T47D (cell line): ENCODE measurements around the gene TANGO2.
"Not testable (repeated sequence)": the region's sequence is repeated elsewhere in the genome, so short reads cannot be mapped to it uniquely, and the experiment has no call there.

Source experiments
- DNase-seq, 2 experiments: peaks; one replicate each; pipeline versions ENCODE4 v3.0.0 to v3.0.0-alpha.2; 2011 to 2012; ENCODE audit warnings: low read depth in 1 of 2, low spot score in 1 of 2
- JUND ChIP-seq: IDR thresholded peaks from 2 replicates; pipeline ENCODE4 v1.6.1; 2012; ENCODE audit warnings: low read depth
- in situ Hi-C: cut with HindIII; loops from 2 replicates; pipeline ENCODE4 v1.10.0; 2016; ENCODE audit warnings: low sequenced_read_pairs, low pct_unique_long_range_greater_than_20kb

The TANGO2 gene

DNA sequence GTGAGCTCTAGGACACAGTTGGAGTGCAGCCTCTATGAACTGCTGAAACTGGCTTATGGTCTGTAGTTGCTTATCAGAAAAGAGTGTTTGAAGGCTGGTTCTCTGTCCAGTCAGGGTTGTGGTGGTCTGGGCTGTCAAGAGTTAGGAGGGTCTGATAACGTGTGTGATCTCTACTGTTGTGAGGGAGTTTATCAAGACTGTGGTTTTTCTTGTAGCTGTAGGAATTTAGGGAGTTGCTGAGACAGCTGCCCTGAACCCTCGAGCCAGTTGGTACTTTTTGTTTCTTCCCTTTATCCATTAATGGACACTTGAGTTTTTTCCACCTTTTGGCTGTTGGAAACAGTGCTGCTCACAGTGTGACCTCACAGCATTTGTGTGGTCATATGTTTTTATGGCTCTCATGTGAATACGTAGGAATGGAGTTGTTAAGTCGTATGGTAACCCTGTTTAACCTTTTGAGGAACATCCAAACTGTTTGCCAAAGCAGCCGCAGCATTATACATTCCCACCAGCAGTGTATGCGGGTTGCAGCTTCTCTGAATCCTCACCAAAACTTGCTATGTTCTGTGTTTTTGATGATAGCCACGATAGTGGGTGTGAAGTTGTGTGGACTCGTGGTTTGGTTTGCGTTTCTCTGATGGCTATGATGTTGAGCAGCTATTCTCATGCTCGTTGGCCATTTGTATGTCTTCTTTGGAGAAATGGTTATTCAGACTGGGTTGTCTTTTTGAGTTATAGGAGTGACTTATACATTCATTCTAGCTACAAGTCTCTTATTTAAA, 38.3 kb downstream of the TANGO2 start:
- DNase-seq, result no peak
- in situ Hi-C loops, result no loop called here
- no peak for TF ChIP-seq JUND

DNA sequence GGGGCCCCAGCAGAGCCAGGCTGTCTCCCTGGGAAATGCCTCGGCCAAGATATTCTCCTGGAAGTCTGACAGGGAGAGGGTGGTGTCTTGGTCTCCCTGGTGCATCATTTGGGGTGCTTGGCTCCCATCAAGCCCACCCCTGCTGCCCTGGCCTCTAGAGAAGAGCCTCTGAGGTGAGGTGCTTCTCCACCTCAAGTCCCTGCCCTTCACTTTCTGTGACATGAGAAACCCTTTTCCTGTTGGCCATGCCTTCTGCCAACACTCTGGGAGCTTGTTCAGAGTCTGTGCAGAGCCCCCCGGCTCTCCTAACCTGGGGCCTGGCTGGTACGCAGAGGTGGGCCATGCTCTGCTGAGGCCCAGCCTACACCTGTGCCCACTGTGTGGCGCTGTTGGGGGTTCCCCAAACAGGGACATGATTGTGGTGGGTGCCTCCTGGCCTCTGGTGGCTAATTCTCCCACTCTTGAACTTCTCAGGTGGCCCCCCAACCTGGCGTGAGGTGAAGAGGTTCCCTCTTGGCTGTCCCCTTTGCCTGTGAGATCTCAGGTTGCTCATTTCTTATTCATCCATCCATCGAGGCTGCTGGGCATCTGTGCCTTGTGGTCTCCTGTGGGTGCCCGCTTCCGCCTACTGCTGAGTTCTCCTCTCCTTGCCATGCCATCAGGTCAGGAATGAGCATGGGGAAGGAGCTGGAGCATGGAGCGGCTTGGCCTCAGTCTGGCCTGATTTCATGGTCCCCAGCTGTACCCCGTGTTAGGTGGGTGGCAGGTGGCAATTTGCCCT, 40.0 kb downstream of the TANGO2 start:
- in situ Hi-C loops, result no loop called here
- DNase-seq, result no peak
- no peak for TF ChIP-seq JUND

DNA sequence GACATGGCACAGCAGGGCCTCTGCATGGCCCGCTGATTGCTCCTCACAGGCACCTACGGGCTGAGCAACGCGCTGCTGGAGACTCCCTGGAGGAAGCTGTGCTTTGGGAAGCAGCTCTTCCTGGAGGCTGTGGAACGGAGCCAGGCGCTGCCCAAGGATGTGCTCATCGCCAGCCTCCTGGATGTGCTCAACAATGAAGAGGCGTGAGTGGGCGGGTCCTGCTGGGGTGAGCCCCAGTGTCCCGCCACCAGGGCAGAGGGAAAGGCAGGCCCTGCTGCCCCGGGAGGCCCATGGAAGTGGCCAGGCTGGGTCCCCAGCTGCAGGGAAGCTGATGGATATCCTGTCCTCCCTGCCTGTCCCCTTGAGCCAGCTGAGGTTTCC, 40.6 kb downstream of the TANGO2 start:
- DNase-seq, result no peak
- TF ChIP-seq JUND, result no peak
- in situ Hi-C loops, result no loop called here

DNA sequence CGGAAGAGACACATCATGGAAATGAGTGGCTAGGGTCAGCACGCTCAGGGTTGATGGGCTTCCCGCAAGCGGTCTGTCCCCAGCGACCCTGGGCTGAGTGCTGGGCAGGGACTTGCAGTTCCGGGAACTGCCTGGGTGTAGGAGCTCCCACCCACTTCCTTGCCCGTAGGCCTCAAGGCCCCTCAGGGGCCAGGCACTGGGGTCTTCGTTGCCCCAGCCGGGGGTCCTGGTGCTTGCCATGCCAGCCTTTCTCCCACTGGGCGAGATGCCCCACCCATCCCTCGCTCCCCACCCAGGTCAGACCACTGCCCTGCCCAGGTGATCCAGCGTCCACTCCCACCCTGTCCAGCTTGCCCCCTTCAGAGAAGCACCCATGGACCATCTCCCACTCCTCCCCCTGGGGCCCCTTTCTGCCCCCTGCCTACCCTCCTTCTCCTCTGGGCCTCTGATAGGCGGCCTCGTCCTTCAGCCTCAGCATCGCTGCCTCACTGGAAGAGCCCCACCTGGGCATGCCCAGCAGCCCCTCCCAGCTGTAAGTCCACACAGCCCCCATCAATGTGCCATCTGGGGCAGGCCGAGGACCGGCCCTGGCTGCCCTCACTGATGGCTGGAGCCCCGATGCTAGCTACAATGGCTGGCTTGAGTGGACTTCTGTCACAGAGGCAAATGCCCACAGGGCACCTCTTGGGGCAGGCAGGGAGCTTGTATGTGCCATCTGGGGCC, 41.3 kb downstream of the TANGO2 start:
- DNase-seq, result no peak
- TF ChIP-seq JUND, result no peak
- in situ Hi-C loops, result no loop called here

DNA sequence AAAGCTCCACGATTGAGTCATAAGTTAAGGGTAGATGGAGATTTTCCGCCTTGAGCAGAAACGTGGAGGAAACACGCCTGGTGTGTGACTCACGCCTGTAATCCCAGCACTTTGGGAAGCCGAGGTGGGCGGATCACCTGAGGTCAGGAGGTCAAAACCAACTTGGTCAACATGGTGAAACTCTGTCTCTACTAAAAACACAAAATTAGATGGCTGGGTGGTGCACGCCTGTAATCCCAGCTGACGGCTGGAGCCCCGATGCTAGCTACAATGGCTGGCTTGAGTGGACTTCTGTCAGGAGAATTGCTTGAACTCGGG, 41.8 kb downstream of the TANGO2 start:
- in situ Hi-C loops, result no loop called here
- DNase-seq, result no peak
- TF ChIP-seq JUND, result no peak

DNA sequence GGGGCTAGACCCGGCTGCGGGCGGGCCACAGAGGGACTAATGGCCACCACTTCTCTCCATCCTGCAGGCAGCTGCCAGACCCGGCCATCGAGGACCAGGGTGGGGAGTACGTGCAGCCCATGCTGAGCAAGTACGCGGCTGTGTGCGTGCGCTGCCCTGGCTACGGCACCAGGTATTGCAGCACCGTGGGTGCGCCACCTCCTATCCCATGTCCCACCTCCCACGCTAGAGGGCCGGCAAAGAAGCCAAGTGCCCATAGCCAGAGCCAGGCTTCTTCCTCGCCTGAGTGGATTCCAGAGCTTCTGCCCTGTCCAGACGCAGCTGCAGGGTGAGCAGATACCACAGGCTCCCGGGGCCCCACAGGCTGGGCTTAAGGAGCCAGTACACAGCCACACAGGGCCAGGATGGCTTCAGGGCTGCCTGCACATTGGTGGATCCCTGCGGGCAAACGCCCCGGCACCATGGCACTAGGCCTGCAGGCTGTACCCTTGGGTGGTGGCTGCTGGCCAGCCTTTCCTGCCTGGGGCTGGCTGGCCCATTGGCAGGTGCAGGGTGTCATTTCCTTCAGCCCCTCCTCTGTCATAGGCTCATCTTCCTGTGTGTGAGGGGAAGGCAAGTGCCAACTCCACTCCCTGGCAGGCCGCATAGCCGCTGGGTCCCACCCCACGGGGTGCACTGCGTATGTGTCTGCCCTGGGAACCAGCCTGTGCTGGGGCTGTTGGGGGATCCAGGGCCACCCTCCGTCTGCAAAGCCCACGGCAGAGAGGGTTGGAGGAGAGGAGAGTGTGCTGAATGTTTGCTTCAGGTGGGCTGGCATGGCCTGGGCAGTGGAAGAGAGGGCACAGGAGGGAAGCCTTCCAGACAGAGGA, 42.6 kb downstream of the TANGO2 start:
- no peak for DNase-seq
- TF ChIP-seq JUND, result no peak
- in situ Hi-C loops, result no loop called here

DNA sequence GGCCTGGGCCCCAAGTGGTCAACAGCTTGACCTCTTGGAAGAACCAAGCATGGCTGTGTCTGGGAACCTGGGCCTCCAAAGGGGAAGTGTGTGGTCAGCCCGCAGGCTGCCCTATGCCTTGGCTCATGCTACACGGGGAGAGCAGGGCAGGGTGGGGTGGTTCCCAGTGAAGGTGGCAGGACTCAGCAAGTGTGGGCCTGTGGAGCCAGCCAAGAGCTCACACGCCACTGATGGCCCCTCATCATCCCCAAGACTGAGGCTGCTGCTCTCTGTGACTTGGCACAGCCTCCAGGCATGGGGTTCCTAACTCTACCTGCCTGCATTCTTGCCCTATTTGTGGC, 43.2 kb downstream of the TANGO2 start:
- TF ChIP-seq JUND, result no peak
- in situ Hi-C loops, result no loop called here

DNA sequence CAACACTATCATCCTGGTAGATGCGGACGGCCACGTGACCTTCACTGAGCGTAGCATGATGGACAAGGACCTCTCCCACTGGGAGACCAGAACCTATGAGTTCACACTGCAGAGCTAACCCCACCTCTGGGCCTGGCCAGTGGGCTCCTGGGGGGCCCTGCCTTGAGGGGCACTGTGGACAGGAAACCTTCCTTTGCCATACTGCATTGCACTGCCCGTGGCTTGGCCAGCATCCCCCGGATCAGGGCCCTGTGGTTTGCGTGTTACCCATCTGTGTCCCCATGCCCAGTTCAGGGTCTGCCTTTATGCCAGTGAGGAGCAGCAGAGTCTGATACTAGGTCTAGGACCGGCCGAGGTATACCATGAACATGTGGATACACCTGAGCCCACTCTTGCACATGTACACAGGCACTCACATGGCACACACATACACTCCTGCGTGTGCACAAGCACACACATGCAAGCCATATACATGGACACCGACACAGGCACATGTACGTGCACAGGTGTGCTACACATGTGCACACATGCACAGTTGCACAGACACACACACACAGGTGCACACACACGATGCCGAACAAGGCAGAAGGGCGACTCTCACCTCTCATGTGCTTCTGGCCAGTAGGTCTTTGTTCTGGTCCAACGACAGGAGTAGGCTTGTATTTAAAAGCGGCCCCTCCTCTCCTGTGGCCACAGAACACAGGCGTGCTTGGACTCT, 43.8 kb downstream of the TANGO2 start:
- TF ChIP-seq JUND, result no peak
- in situ Hi-C loops, result no loop called here
- no peak for DNase-seq

More for the DNA sequence above, 43.2 kb downstream of the TANGO2 start:
- DNase-seq, result no peak

DNA sequence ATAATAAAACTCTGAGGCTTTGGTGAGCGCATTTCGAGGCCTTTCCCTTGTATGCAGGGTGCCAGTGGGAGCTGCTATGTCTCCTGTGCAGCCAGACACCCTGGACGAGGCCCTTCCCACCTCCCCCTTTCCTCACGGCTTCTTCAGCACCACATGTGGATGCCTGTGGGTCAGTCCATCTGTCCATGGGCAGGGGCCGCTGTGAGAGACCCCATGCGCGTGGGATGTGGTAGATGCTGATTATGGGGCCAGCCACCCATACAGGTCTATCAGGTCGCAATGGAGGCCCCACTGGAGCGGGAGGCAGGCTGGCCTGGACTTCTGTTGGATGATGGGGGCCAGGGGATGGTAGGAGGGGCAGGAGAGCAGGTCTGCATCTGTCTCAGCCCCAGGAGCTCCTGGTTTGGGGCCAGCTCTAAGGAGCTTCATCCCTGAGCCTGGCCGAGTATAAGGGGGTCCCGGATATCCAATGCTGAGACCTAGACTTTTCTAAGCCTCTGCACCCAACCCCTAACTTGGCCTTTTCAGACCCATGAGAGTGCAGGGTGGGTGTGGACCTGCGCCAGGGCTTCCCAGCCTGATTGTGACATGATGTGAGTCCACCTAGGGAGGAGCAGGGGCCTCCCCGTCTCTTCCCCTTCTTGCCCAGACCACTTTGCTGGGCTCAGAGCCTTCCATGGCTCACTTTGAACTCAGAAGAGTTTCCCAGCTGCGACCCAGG, 45.1 kb downstream of the TANGO2 start:
- in situ Hi-C loops, result no loop called here
- no peak for DNase-seq
- TF ChIP-seq JUND, result no peak

DNA sequence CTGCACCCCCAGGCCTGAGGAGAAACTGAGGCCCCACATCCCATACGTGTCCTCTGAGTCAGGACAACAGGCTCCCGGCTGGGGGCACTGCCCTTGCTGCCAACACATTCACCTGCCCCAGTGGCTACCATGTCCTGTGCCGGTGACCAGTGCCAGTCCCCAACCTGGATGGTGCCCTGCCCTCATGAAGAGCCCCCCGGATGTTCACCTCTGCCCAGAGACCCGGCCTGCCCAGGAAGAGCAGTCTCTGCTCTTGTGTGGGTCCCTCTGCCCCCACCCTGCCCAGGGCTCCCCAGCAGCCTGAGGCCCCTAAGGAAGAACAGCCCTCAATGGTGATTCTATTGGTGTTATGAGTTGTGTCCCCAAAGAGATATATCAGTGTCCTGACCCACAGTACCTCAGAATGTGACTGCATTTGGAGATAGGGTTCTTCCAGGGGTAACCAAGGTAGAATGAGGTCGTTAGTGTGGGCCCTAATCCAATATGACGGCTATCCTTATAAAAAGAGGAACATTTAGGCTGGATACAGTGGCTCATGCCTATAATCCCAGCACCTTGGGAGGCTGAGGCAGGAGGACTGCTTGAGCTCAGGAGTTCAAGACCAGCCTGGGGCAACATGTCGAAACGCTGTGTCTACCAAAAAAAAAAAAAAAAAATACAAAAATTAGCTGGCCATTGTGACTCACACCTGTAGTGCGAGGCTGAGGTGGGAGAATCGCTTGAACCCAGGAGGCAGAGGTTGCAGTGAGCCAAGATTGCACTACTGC, 45.9 kb downstream of the TANGO2 start:
- DNase-seq, result no peak
- in situ Hi-C loops, result no loop called here
- TF ChIP-seq JUND, result no peak

DNA sequence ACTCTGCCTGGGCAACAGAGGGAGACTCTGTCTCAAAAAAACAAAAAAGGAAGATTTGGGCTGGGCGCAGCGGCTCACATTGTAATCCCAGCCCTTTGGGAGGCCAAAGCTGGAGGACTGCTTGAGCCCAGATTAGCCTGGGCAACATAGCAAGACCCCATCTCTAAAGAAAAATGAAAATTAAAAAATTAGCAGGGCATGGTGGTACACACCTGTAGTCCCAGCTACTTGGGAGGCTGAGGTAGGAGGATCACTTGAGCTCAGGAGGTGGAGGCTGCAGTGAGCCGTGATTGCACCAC, 46.4 kb downstream of the TANGO2 start:
- DNase-seq, in situ Hi-C loops: not testable (repeated sequence)
